ENCODE data around the gene ZNF689.

The ZNF689 gene

GRCh38 chr16:30588651-30589050 is 21.5 kb downstream of the ZNF689 start:
- Mint-ChIP-seq H3K9me3 (no peaks in the 10 kb centered on the region), H3K27ac (no peak overlapping the region), H3K4me3 (no peak overlapping the region), H3K36me3 (peaks cover 26% of the 10 kb centered on the region), H3K4me1 (peaks cover 14% of the 10 kb centered on the region)
- ATAC-seq (no peak), DNase-seq (ENCODE audit: low spot score in 2 of 2) (no peak)

GRCh38 chr16:30585400-30586191 is 24.6 kb downstream of the ZNF689 start, which contains the start of gene ZNF785:
Gene ZNF785, minus strand, starts transcription at chr16:30585697. Its CDS starts 86 bp downstream, at chr16:30585611.
- H3K4me3 Mint-ChIP-seq: peak within 1 kb of the TSS; percentile 87
- peak; percentile 98 for ATAC-seq
- peak; percentile 72 to 92 for DNase-seq (ENCODE audit: low spot score in 2 of 2)
- H3K9me3 Mint-ChIP-seq: no peaks in the 10 kb centered on the region
- peak within 1 kb of the TSS; percentile 94 for H3K27ac Mint-ChIP-seq
- H3K36me3 Mint-ChIP-seq: peaks cover 51% of the 10 kb centered on the region
- peaks cover 20% of the 10 kb centered on the region for H3K4me1 Mint-ChIP-seq

GRCh38 chr16:30585022-30585399 is 25.2 kb downstream of the ZNF689 start:
- peaks cover 20% of the 10 kb centered on the region for H3K4me1 Mint-ChIP-seq
- ATAC-seq (peak; percentile 39), DNase-seq (ENCODE audit: low spot score in 2 of 2) (no peak)
- peaks cover 57% of the 10 kb centered on the region for H3K36me3 Mint-ChIP-seq
- no peaks in the 10 kb centered on the region for H3K9me3 Mint-ChIP-seq
- peak overlapping the region; percentile 94 for H3K27ac Mint-ChIP-seq
- H3K4me3 Mint-ChIP-seq: peak overlapping the region; percentile 87

- peaks cover 69% of the 10 kb centered on the region for H3K36me3 Mint-ChIP-seq
- no peak overlapping the region for H3K4me3 Mint-ChIP-seq
- H3K27ac Mint-ChIP-seq: no peak overlapping the region
- no peaks in the 10 kb centered on the region for H3K9me3 Mint-ChIP-seq
- DNase-seq (ENCODE audit: low spot score in 2 of 2): no peak
- no peak for ATAC-seq
- H3K4me1 Mint-ChIP-seq: peaks cover 20% of the 10 kb centered on the region
Observed at GRCh38 chr16:30582611-30583340, 27.4 kb downstream of the ZNF689 start.

- no peak for ATAC-seq
- DNase-seq (ENCODE audit: low spot score in 2 of 2): no peak
- Mint-ChIP-seq H3K9me3 (no peaks in the 10 kb centered on the region), H3K27ac (no peak overlapping the region), H3K4me3 (no peak overlapping the region), H3K4me1 (peaks cover 20% of the 10 kb centered on the region), H3K36me3 (peaks cover 65% of the 10 kb centered on the region)
Observed at GRCh38 chr16:30581457-30581856, 28.7 kb downstream of the ZNF689 start.

GRCh38 chr16:30574678-30575077 is 35.5 kb downstream of the ZNF689 start:
- DNase-seq (ENCODE audit: low spot score in 2 of 2) (no peak), ATAC-seq (no peak)
- Mint-ChIP-seq H3K4me3 (no peak overlapping the region), H3K9me3 (no peaks in the 10 kb centered on the region), H3K36me3 (peaks cover 15% of the 10 kb centered on the region), H3K27ac (peak overlapping the region; percentile 11), H3K4me1 (peaks cover 22% of the 10 kb centered on the region)

GRCh38 chr16:30571445-30572322 is 38.5 kb downstream of the ZNF689 start, which contains the start of gene ZNF688:
Gene ZNF688, minus strand, starts transcription at chr16:30571714. Its CDS starts 85 bp downstream, at chr16:30571629.
- peak within 1 kb of the TSS; percentile 94 for H3K4me3 Mint-ChIP-seq
- peaks cover 47% of the 10 kb centered on the region for H3K4me1 Mint-ChIP-seq
- DNase-seq (ENCODE audit: low spot score in 2 of 2): peak; percentile 69 to 95
- no peaks in the 10 kb centered on the region for H3K36me3 Mint-ChIP-seq
- peak within 1 kb of the TSS; percentile 95 for H3K27ac Mint-ChIP-seq
- ATAC-seq: peak; percentile 81
- H3K9me3 Mint-ChIP-seq: no peaks in the 10 kb centered on the region

GRCh38 chr16:30570636-30571444 is 39.3 kb downstream of the ZNF689 start:
- peaks cover 55% of the 10 kb centered on the region for H3K4me1 Mint-ChIP-seq
- no peaks in the 10 kb centered on the region for H3K9me3 Mint-ChIP-seq
- peak overlapping the region; percentile 94 for H3K4me3 Mint-ChIP-seq
- peak overlapping the region; percentile 95 for H3K27ac Mint-ChIP-seq
- no peaks in the 10 kb centered on the region for H3K36me3 Mint-ChIP-seq
- DNase-seq (ENCODE audit: low spot score in 2 of 2) (no peak), ATAC-seq (no peak)

- no peaks in the 10 kb centered on the region for H3K9me3 Mint-ChIP-seq
- no peak for DNase-seq (ENCODE audit: low spot score in 2 of 2)
- H3K4me3 Mint-ChIP-seq: peak overlapping the region; percentile 94
- peaks cover 54% of the 10 kb centered on the region for H3K4me1 Mint-ChIP-seq
- H3K36me3 Mint-ChIP-seq: no peaks in the 10 kb centered on the region
- H3K27ac Mint-ChIP-seq: no peak overlapping the region
- ATAC-seq: no peak
Observed at GRCh38 chr16:30569746-30570635, 40.2 kb downstream of the ZNF689 start.

GRCh38 chr16:30569281-30569680 is 40.9 kb downstream of the ZNF689 start:
- DNase-seq (ENCODE audit: low spot score in 2 of 2): no peak
- H3K4me3 Mint-ChIP-seq: peak overlapping the region; percentile 74
- no peaks in the 10 kb centered on the region for H3K9me3 Mint-ChIP-seq
- no peak for ATAC-seq
- peak overlapping the region; percentile 99 for H3K27ac Mint-ChIP-seq
- H3K36me3 Mint-ChIP-seq: no peaks in the 10 kb centered on the region
- H3K4me1 Mint-ChIP-seq: peaks cover 49% of the 10 kb centered on the region

GRCh38 chr16:30567991-30568638 is 42.1 kb downstream of the ZNF689 start:
- peak in 1 of 2 donors; percentile 76 for DNase-seq (ENCODE audit: low spot score in 2 of 2)
- no peaks in the 10 kb centered on the region for H3K9me3 Mint-ChIP-seq
- peaks cover 45% of the 10 kb centered on the region for H3K4me1 Mint-ChIP-seq
- peak overlapping the region; percentile 99 for H3K27ac Mint-ChIP-seq
- peak overlapping the region; percentile 74 for H3K4me3 Mint-ChIP-seq
- ATAC-seq: peak; percentile 71
- H3K36me3 Mint-ChIP-seq: no peaks in the 10 kb centered on the region

- DNase-seq (ENCODE audit: low spot score in 2 of 2) (peak; percentile 51 to 82), ATAC-seq (peak; percentile 78)
- Mint-ChIP-seq H3K4me3 (peak overlapping the region; percentile 74), H3K4me1 (peaks cover 40% of the 10 kb centered on the region), H3K27ac (peak overlapping the region; percentile 99), H3K36me3 (no peaks in the 10 kb centered on the region), H3K9me3 (no peaks in the 10 kb centered on the region)
Observed at GRCh38 chr16:30567160-30567990, 42.8 kb downstream of the ZNF689 start.

All from stimulated activated effector memory CD8-positive, alpha-beta T cell treated with anti-CD3 and anti-CD28 coated beads, Interleukin-12 subunit alpha, Interleukin-12 subunit beta, amount 100 ng/mL, for 72 hours (primary cell).